IMR-90 (cell line): Measurements from ENCODE around the gene KIF18B. TPM values are rescaled to one million over a fixed set of nuclear protein-coding genes. Genes with fewer than 3 reads are reported as not detected.

Experiments
- ATAC-seq: fragments of 200-7000 bp; cut with Tn5 transposase; 2 replicates; pipeline ENCODE4 v1.9.1; 2020; ENCODE audit warnings: low read depth, mild to moderate bottlenecking, moderate library complexity
- BruUV-seq: library from RNA; stranded (reverse); fragments of 400-500 nt; replicated peaks from 2 replicates; lab custom pipeline; 2021; lab: Mats Ljungman, UMichigan
- CTCF ChIA-PET: fragments of 300-600 bp; formaldehyde crosslinking; extraction: SDS; loops from one replicate; lab custom pipeline; 2021; ENCODE audit warnings: antibody characterized with exemption; lab: Yijun Ruan, JAX
- POLR2A ChIA-PET: fragments of 300-600 bp; sonication (Branson Sonifier 250); formaldehyde crosslinking; loops from one replicate; lab custom pipeline; 2022; ENCODE audit warnings: antibody characterized with exemption; ENCODE audit not compliant: unreplicated experiment; lab: Charles Lee
- DNase-seq: peaks from one replicate; pipeline ENCODE4 v3.0.0; 2013
- H2AFZ ChIP-seq: replicated peaks from 2 replicates; pipeline ENCODE3; 2013; ENCODE audit warnings: low read length, mild to moderate bottlenecking; ENCODE audit not compliant: poor library complexity
- H2AK5ac ChIP-seq: 2 replicates; pipeline ENCODE4 v1.6.1; 2013; ENCODE audit warnings: low read depth, low read length, inconsistent platforms
- H2AK9ac ChIP-seq: replicated peaks from 2 replicates; pipeline ENCODE3; 2013; ENCODE audit warnings: mild to moderate bottlenecking, low read depth, low read length, moderate library complexity; ENCODE audit not compliant: poor library complexity
- H2BK120ac ChIP-seq: 2 replicates; pipeline ENCODE4 v1.6.1; 2013; ENCODE audit warnings: low read depth, low read length, inconsistent platforms
- H2BK15ac ChIP-seq: 3 replicates; pipeline ENCODE4 v1.6.1; 2013; ENCODE audit warnings: low read depth, low read length, inconsistent platforms
- H2BK20ac ChIP-seq: 2 replicates; pipeline ENCODE4 v1.6.1; 2013; ENCODE audit warnings: low read depth, mild to moderate bottlenecking, inconsistent platforms, low read length, moderate library complexity
- H2BK5ac ChIP-seq: 2 replicates; pipeline ENCODE4 v1.6.1; 2013; ENCODE audit warnings: mild to moderate bottlenecking, low read depth, low read length, inconsistent platforms; ENCODE audit not compliant: poor library complexity, severe bottlenecking
- H3K14ac ChIP-seq: replicated peaks from 2 replicates; pipeline ENCODE4 v1.6.1; 2013; ENCODE audit warnings: low read depth, low read length, inconsistent platforms
- H3K18ac ChIP-seq: 2 replicates; pipeline ENCODE4 v1.6.1; 2013; ENCODE audit warnings: low read depth, low read length, control low read depth
- H3K23ac ChIP-seq: 2 replicates; pipeline ENCODE4 v1.6.1; 2013; ENCODE audit warnings: low read depth, low read length, inconsistent platforms
- H3K27ac ChIP-seq: 2 replicates; pipeline ENCODE4 v1.5.1; 2013; ENCODE audit warnings: mild to moderate bottlenecking, control low read depth, low read length; ENCODE audit not compliant: insufficient read depth
- H3K27me3 ChIP-seq: 2 replicates; pipeline ENCODE4 v1.6.1; 2013; ENCODE audit warnings: low read length; ENCODE audit not compliant: control insufficient read depth, insufficient read depth
- H3K36me3 ChIP-seq: 2 replicates; pipeline ENCODE4 v1.6.1; 2013; ENCODE audit warnings: low read length, mixed read lengths; ENCODE audit not compliant: control insufficient read depth, insufficient read depth
- H3K4ac ChIP-seq: 2 replicates; pipeline ENCODE4 v1.6.1; 2013; ENCODE audit warnings: low read depth, low read length, inconsistent platforms
- H3K4me1 ChIP-seq: 2 replicates; pipeline ENCODE4 v1.6.1; 2013; ENCODE audit warnings: low read length, mixed read lengths; ENCODE audit not compliant: control insufficient read depth, insufficient read depth
- H3K4me2 ChIP-seq: 2 replicates; pipeline ENCODE4 v1.6.1; 2013; ENCODE audit warnings: low read depth, mild to moderate bottlenecking, control low read depth, low read length, moderate library complexity
- H3K4me3 ChIP-seq: 2 replicates; pipeline ENCODE4 v1.5.1; 2013; ENCODE audit warnings: low read depth, mild to moderate bottlenecking, control low read depth, low read length, moderate library complexity; ENCODE audit not compliant: insufficient read depth
- H3K56ac ChIP-seq: 2 replicates; pipeline ENCODE4 v1.6.1; 2013; ENCODE audit warnings: low read length, inconsistent platforms; ENCODE audit not compliant: insufficient read depth; ENCODE audit errors: extremely low read depth
- H3K79me1 ChIP-seq, 2 experiments: 2 replicates each; pipeline ENCODE4 v1.6.1; 2013; ENCODE audit warnings: low read length in 2 of 2, inconsistent platforms in 1 of 2, low read depth in 1 of 2
- H3K9ac ChIP-seq: 2 replicates; pipeline ENCODE4 v1.6.1; 2013; ENCODE audit warnings: low read depth, low read length, control low read depth
- H3K9me1 ChIP-seq: 2 replicates; pipeline ENCODE4 v1.6.1; 2013; ENCODE audit warnings: low read length, inconsistent platforms; ENCODE audit not compliant: insufficient read depth
- H3K9me3 ChIP-seq: 2 replicates; pipeline ENCODE4 v1.6.1; 2013; ENCODE audit warnings: low read length; ENCODE audit not compliant: control insufficient read depth, insufficient read depth
- H4K20me1 ChIP-seq: 2 replicates; pipeline ENCODE4 v1.6.1; 2013; ENCODE audit warnings: low read length, inconsistent platforms; ENCODE audit not compliant: insufficient read depth
- H4K5ac ChIP-seq: 2 replicates; pipeline ENCODE4 v1.6.1; 2013; ENCODE audit warnings: mild to moderate bottlenecking, low read depth, low read length, control low read depth
- H4K8ac ChIP-seq, 2 experiments: 2 replicates each; pipeline ENCODE4 v1.6.1; 2013; ENCODE audit warnings: low read depth in 2 of 2, low read length in 2 of 2, control low read depth in 1 of 2, inconsistent platforms in 1 of 2
- H4K91ac ChIP-seq: 2 replicates; pipeline ENCODE4 v1.6.1; 2013; ENCODE audit warnings: low read depth, low read length, inconsistent platforms; ENCODE audit not compliant: insufficient read depth
- BHLHE40 ChIP-seq: fragments of 150-350 bp; IDR thresholded peaks from 2 replicates; pipeline ENCODE4 v1.6.1; 2016; ENCODE audit warnings: mild to moderate bottlenecking, low read depth, low read length
- CHD1 ChIP-seq: IDR thresholded peaks from 2 replicates; pipeline ENCODE4 v1.6.1; 2012; ENCODE audit warnings: low read depth, low read length, improper control_type of control experiment
- ELK1 ChIP-seq: fragments of 150-350 bp; IDR thresholded peaks from 2 replicates; pipeline ENCODE4 v1.6.1; 2016; ENCODE audit warnings: low read depth, mild to moderate bottlenecking, low read length, moderate library complexity, borderline replicate concordance
- FOS ChIP-seq: fragments of 150-350 bp; IDR thresholded peaks from 2 replicates; pipeline ENCODE4 v1.6.1; 2016; ENCODE audit warnings: low read depth, low read length
- MAFK ChIP-seq: IDR thresholded peaks from 2 replicates; pipeline ENCODE4 v1.6.1; 2012; ENCODE audit warnings: low read depth, low read length, improper control_type of control experiment
- MAZ ChIP-seq: IDR thresholded peaks from 2 replicates; pipeline ENCODE4 v1.6.1; 2012; ENCODE audit warnings: low read depth, mild to moderate bottlenecking, low read length, improper control_type of control experiment, moderate library complexity, borderline replicate concordance
- MXI1 ChIP-seq: IDR thresholded peaks from 2 replicates; pipeline ENCODE4 v1.6.1; 2012; ENCODE audit warnings: low read depth, mild to moderate bottlenecking, low read length, moderate library complexity, borderline replicate concordance
- NFE2L2 ChIP-seq: fragments of 150-350 bp; IDR thresholded peaks from 2 replicates; pipeline ENCODE4 v1.6.1; 2016; ENCODE audit warnings: low read depth, mild to moderate bottlenecking, low read length
- POLR2A ChIP-seq: IDR thresholded peaks from 2 replicates; pipeline ENCODE4 v1.6.1; 2012; ENCODE audit warnings: mild to moderate bottlenecking, low read depth, low read length
- RAD21 ChIP-seq: IDR thresholded peaks from 2 replicates; pipeline ENCODE4 v1.6.1; 2012; ENCODE audit warnings: low read length, improper control_type of control experiment
- RCOR1 ChIP-seq: IDR thresholded peaks from 2 replicates; pipeline ENCODE4 v1.6.1; 2012; ENCODE audit warnings: mild to moderate bottlenecking, low read length, improper control_type of control experiment; ENCODE audit not compliant: insufficient replicate concordance
- RFX5 ChIP-seq: IDR thresholded peaks from 2 replicates; pipeline ENCODE4 v1.8.0; 2012; ENCODE audit warnings: low read depth, mild to moderate bottlenecking, low read length, moderate library complexity
- SMC3 ChIP-seq: fragments of 150-350 bp; IDR thresholded peaks from 2 replicates; pipeline ENCODE4 v1.6.1; 2016; ENCODE audit warnings: low read depth, mild to moderate bottlenecking, antibody characterized with exemption, low read length, moderate library complexity
- USF2 ChIP-seq: fragments of 150-350 bp; IDR thresholded peaks from 2 replicates; pipeline ENCODE4 v1.6.1; 2017; ENCODE audit warnings: mild to moderate bottlenecking, antibody characterized with exemption, low read length, low read depth
- WGBS, 2 experiments: methylation state at CpG; one replicate each; pipeline versions ENCODE4 v1.1.5 to v1.1.7; 2013; ENCODE audit warnings: missing lambda C conversion rate in 2 of 2; ENCODE audit not compliant: insufficient read length in 1 of 2; ENCODE audit errors: extremely low coverage in 2 of 2; 5-methylcytosine and 5-hydroxymethylcytosine counted together
- dilution Hi-C: fragments of 300-500 bp; cut with HindIII; formaldehyde crosslinking; loops from one replicate; pipeline ENCODE4 v1.14.3; 2018; ENCODE audit warnings: low sequenced_read_pairs; ENCODE audit not compliant: unreplicated experiment
- in situ Hi-C: fragments of 300-500 bp; cut with MboI; formaldehyde crosslinking; loops from 3 replicates; pipeline ENCODE4 v1.14.3; 2019; ENCODE audit warnings: low sequenced_read_pairs, inconsistent platforms, mixed read lengths
- intact Hi-C: fragments of 100-400 bp; cut with micrococcal nuclease; formaldehyde crosslinking; loops from 2 replicates; pipeline ENCODE4 v1.10.0; 2022
- polyA plus RNA-seq, 3 experiments: library from polyadenylated mRNA; depleted of rRNA; stranded (reverse); fragments of >200 nt; gene quantifications; 2 replicates each; pipeline ENCODE4 v1.2.3, GENCODE V29; 2012; ENCODE audit warnings: low replicate concordance in 1 of 3
- total RNA-seq: library from RNA; depleted of rRNA; stranded (reverse); fragments of >200 nt; gene quantifications from 2 replicates; pipeline ENCODE4 v1.2.3, GENCODE V29; 2012
- TF ChIP-seq, protein P1 (sequence below): conservative IDR thresholded peaks from 2 replicates; pipeline ENCODE4 v1.5.1; 2012; ENCODE audit warnings: mild to moderate bottlenecking, low read depth, low read length, improper control_type of control experiment

Gene KIF18B
- total and polyA plus RNA-seq, 2 of the 4 experiments (the other 2 are of a cell fraction): 1.3 to 16.0 TPM

- H4K20me1 ChIP-seq: peaks cover 4% of the 10 kb centered on the region; the same call in 1 of the 2 replicates
- H3K9me1 ChIP-seq: peaks cover 30% of the 10 kb centered on the region
- no peak overlapping the region for H3K4me3 ChIP-seq
- H4K5ac ChIP-seq: peak overlapping the region; percentile 24; the same call in 1 of the 2 replicates
- peak overlapping the region; percentile 22 for H3K4ac ChIP-seq
- DNase-seq: peak; percentile 79
- WGBS, 2 experiments: no CpG with 5 or more reads among the region's 4 CpGs
- peak overlapping the region; percentile 51 for H3K18ac ChIP-seq
- H2AK5ac ChIP-seq: peak overlapping the region; percentile 55
- H2BK5ac ChIP-seq: peak overlapping the region; percentile 65
- ChIA-PET CTCF (interaction anchor here (0.7 to 1.8 kb wide), 4 partner anchors 11 to 121 kb away, joined by 3 to 7 read pairs (median 4); no protein-coding TSS in a partner anchor), POLR2A (no interaction called here)
- no peak overlapping the region for H2AFZ ChIP-seq
- 0 out of 2 replicates have a peak overlapping the region, but pooled peaks have one; percentile 21 for H4K91ac ChIP-seq
- H3K36me3 ChIP-seq: no peaks in the 10 kb centered on the region
- ATAC-seq: peak; percentile 7
- no peaks in the 10 kb centered on the region for H3K9me3 ChIP-seq
- H3K4me1 ChIP-seq: peaks cover 30% of the 10 kb centered on the region
- H3K14ac ChIP-seq: peak overlapping the region; percentile 46; the same call in 1 of the 2 replicates
- peaks cover 7 to 24% of the 10 kb centered on the region in 2 experiments; a peak in 3 of 4 replicates for H3K79me1 ChIP-seq
- 0 out of 2 replicates have a peak overlapping the region, but pooled peaks have one; percentile 20 for H3K23ac ChIP-seq
- peak overlapping the region; percentile 35; the same call in 1 of the 2 replicates for H2BK120ac ChIP-seq
- in situ Hi-C loops: no loop called here
- H3K27me3 ChIP-seq: no peaks in the 10 kb centered on the region
- intact Hi-C loops: no loop called here
- BruUV-seq: no TSS peak
- peak overlapping the region; percentile 25 for H2AK9ac ChIP-seq
- H2BK15ac ChIP-seq: 0 out of 3 replicates have a peak overlapping the region, but pooled peaks have one; percentile 24
- peak overlapping the region; percentile 23; the same call in 1 of the 2 replicates for H2BK20ac ChIP-seq
- H3K4me2 ChIP-seq: peak overlapping the region; percentile 81
- H4K8ac ChIP-seq: peak overlapping the region in 1 of 2 experiments; percentile 34; a peak in 1 of 4 replicates
- no peak overlapping the region for H3K56ac ChIP-seq
- H3K9ac ChIP-seq: no peak overlapping the region
- dilution Hi-C loops: no loop called here
- H3K27ac ChIP-seq: peak overlapping the region; percentile 35; the same call in 1 of the 2 replicates
- TF ChIP-seq ELK1 (no peak), MXI1 (no peak), RCOR1 (no peak), MAFK (no peak), BHLHE40 (no peak), RFX5 (no peak), RAD21 (peak; percentile 22; the same call in 1 of the 2 replicates), FOS (peak; percentile 66), CHD1 (no peak), MAZ (no peak), NFE2L2 (no peak), USF2 (no peak), SMC3 (peak; percentile 31; the same call in 1 of the 2 replicates), POLR2A (no peak)
- TF ChIP-seq, protein P1, sequence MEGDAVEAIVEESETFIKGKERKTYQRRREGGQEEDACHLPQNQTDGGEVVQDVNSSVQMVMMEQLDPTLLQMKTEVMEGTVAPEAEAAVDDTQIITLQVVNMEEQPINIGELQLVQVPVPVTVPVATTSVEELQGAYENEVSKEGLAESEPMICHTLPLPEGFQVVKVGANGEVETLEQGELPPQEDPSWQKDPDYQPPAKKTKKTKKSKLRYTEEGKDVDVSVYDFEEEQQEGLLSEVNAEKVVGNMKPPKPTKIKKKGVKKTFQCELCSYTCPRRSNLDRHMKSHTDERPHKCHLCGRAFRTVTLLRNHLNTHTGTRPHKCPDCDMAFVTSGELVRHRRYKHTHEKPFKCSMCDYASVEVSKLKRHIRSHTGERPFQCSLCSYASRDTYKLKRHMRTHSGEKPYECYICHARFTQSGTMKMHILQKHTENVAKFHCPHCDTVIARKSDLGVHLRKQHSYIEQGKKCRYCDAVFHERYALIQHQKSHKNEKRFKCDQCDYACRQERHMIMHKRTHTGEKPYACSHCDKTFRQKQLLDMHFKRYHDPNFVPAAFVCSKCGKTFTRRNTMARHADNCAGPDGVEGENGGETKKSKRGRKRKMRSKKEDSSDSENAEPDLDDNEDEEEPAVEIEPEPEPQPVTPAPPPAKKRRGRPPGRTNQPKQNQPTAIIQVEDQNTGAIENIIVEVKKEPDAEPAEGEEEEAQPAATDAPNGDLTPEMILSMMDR: peak; percentile 36
Measured at GRCh38 chr17:44901411-44901921, 46.1 kb downstream of the KIF18B start.
